HG02588 (cell line): ENCODE data around the gene PLIN3.
A peak's percentile ranks its signal among the peaks of the same experiment; 100 is the strongest.
"Not testable (repeated sequence)": the region's sequence is repeated elsewhere in the genome, so short reads cannot be mapped to it uniquely, and the experiment has no call there.

Experiments
- ATAC-seq: cut with Tn5 transposase; IDR thresholded peaks from one replicate; pipeline ENCODE4 v1.9.1; 2021; ENCODE audit warnings: mild to moderate bottlenecking, moderate library complexity; ENCODE audit not compliant: unreplicated experiment

PLIN3 gene, protein sequence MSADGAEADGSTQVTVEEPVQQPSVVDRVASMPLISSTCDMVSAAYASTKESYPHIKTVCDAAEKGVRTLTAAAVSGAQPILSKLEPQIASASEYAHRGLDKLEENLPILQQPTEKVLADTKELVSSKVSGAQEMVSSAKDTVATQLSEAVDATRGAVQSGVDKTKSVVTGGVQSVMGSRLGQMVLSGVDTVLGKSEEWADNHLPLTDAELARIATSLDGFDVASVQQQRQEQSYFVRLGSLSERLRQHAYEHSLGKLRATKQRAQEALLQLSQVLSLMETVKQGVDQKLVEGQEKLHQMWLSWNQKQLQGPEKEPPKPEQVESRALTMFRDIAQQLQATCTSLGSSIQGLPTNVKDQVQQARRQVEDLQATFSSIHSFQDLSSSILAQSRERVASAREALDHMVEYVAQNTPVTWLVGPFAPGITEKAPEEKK

DNA sequence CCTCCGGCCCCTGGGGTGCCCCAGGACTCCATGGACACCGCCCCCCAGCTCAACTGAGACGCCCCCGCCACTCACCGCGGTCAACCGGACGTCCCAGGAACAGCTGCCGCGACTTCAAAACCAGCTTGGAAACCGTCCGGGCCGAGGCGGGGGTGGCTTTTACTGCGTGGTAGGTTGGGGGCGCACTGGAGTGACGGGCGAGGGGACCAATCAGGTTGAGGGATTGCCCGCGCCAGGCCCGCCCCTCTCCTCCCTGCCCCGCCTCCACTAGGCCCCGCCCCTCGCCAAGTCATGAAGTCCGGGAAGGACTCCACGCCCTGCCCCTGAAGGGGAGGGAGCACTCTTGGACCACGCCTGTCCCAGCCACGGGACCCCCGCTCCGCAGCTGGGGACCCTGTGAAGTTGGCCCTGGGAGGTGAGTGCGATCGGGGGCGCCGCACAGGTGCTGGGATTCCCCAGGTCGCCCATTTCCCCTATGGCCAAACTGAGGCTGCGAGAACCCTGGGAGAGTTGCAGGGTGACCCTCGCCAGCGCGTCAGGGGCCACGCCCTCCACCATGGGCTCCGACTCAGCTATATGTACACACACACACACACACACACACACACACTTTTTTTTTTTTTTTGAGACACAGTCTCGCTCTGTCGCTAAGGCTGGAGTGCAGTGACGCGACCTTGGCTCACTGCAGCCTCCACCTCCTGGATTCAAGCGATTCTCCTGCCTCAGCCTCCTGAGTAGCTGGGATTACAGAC lies at the start of gene PLIN3:
TSS of gene PLIN3 (minus strand) at position 134 of the 752 bp plus-strand sequence. CDS start 6,273 bp downstream, outside the sequence.
- ATAC-seq, result peak; percentile 68

DNA sequence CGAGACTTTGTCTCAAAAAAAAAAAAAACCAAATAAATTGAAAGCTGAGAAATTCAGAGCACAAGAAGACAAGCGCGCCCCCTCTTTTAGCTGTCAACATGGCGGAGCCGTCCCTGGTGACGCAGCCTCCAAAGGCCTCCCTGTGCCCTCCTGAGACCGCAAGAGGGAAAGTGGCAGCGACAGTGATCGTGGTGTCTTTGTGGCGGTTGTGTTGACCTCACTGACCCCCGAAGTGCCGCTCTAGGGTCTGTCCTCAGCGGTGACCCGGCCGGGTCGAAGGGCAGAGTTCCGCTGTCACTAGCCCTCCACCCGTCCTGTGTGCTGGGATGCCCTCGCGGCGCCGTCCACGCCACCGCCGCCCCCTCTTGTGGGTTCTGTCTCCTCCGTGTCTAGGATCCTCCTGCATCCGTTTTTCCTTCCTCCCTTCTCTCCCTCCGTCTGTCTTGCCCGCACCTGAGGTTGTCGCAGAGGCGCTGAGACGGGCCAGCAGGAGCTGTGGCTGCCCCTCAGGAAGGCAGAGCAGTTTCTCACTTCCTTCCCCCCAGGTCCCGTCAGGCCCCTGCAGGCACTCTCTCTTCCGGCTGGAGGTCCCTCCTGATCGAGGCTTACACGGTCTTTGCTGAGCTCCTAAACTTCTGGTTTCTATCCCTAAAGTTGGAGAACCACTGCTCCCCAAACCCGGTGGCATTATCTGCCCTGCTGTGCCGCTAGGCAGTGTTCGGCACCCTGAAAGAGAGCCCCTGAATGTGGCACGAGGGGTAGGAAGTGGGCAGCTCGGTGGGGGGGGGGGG lies 49.0 kb upstream of the PLIN3 start:
- no peak for ATAC-seq

DNA sequence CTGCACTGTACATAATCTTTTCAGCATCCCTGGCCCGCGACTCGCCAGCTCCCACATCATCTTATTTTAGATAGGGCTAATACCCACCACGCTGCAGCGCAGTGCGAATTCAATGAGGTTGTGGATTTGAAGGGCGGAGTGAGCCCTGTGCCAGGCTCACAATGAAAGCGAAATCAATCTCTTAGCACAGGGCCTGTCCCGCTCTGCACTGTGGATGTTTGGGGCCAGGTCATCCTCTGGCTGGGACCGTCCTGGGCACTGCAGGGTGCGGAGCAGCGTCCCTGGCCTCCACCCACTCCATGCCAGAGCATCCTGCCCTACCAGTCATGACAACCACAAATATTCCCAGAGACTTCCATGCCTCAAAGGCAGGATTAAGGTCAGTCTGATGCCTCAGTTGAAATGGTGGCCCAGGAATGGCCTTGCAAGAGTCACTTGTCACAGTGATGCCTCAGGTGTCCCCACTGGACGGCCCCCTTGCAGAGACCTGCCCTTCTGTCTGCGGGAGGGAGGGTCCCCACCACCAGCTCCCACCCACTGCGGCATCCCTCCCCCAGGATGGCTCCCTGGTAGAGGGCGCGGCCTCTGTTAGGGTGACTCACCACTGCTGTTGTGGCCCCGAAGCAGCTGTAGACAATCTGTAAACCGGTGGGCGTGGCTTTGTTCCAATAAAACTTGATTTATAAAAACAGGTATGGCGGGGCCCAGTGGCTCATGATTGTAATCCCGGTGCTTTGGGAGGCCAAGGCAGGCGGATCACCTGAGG lies 47.5 kb upstream of the PLIN3 start:
- no peak for ATAC-seq

DNA sequence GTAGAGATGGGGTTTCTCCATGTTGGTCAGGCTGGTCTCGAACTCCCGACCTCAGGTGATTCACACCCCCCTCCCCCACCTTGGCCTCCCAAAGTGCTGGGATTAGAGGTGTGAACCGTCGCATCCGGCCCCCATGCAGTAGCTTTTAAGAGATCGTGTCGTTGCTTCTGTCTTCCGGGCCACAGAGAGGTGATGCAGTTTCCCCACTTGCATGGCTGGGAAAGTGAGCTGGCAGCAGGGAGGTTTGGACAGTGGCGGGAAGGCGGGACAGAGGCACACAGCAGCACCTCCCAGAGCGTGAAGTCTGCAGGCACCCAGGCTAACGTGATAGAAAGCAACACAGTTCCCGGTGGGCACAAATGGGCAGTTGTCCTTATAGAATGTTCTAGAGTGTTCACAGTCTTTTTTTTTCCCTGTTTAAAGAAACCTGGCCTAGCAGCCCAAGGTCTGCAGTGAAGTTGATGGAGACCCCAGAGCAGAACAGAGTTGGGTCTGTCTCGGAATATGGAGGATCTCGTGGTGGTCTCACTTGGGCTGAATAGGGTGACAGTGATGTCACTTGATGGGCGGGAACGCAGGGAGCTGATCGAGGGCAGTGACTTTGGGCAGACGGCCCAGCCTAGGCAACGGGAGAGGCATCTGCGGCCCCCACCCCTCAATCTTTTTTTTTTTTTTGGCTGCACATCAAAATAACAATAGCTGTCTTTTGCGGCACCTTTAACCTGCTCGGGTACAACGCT lies 46.7 kb upstream of the PLIN3 start:
- no peak for ATAC-seq

DNA sequence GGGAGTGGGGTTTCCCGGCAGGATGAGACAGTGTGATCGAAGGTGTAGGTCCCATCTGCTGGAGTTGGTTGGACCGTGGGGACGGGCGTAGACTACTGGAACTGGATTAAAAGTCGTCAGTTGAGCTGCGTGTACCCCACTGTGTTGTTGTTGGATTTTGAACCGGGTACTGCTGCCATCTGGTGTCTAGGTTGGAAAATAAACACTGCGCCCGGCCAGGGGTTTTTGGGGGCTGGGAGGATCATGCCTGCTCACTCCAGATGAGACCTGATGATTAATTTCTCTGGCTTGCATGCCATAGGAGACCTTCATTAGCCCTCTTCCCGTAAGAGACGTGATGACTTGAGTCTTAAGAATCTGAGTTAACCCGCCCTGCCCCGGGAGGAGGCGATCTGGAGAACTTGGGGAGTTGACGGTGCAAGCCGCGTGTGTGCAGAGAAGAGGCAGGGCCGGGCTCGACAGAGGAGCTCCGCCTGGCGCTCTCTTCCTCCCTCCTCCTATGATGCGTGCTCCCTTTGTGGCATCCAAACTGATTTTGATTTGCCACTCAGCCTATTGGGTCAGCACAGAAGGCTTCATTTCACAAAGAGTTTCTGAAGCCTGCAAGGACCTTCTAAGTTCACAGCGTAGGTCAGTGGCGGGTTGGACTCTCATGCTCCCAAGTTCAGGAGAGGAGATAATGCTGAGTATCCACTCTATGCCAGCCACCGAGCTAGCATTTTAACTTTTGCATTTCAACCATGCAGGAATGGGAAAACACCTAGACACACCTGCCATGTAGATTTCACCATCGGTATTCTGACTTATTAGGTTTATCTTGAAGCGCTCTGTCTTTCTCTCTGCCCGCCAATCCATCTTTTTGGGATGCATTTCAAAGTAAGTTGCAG lies 44.6 kb upstream of the PLIN3 start:
- ATAC-seq, result no peak

DNA sequence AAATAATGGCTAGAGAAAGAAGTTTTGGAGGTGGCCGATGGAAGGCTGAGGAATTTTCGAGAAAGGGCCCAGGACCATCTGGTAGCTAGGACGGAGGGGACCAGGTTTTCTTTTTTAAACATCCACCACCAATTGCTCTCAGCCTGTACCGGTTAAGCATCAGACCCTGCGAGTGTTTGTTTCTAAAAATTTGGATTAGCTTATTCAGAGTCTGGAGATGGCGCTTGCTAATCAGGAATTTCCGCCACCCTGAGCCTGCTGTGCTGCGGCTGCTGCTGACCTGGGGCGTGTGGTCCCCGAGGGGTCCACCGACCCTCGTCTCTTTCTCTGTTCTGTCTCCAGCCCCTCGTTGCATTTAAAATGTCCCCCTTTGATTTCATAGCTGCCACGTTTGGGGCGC lies 43.8 kb upstream of the PLIN3 start:
- ATAC-seq, result no peak

DNA sequence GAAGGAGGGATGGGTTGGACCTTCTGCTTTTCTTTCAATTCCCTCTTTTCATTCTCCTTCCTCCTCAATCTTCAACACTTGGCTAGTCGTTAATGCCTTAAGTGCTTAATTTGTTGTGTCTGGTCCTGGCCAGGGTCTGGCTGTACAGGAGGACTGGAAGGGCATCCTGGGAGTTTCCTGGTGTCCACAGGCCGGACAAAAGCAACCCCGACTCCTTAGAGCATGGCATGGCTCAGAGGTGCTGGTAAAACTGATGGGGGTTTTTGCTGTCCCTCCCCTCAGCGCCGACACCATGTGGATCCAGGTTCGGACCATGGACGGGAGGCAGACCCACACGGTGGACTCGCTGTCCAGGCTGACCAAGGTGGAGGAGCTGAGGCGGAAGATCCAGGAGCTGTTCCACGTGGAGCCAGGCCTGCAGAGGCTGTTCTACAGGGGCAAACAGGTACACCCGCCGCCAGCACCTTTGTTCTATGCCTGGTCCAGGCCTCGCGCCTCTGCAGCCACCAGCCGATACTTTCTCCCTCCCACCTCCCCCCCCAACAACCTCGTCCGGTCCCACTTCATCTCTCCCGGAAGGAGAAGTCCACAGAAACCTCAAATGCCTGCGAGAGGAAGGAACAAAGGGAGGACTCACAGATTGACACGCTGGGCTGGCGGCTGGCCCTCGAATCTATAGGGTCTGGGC lies 43.3 kb upstream of the PLIN3 start:
- ATAC-seq, result no peak

DNA sequence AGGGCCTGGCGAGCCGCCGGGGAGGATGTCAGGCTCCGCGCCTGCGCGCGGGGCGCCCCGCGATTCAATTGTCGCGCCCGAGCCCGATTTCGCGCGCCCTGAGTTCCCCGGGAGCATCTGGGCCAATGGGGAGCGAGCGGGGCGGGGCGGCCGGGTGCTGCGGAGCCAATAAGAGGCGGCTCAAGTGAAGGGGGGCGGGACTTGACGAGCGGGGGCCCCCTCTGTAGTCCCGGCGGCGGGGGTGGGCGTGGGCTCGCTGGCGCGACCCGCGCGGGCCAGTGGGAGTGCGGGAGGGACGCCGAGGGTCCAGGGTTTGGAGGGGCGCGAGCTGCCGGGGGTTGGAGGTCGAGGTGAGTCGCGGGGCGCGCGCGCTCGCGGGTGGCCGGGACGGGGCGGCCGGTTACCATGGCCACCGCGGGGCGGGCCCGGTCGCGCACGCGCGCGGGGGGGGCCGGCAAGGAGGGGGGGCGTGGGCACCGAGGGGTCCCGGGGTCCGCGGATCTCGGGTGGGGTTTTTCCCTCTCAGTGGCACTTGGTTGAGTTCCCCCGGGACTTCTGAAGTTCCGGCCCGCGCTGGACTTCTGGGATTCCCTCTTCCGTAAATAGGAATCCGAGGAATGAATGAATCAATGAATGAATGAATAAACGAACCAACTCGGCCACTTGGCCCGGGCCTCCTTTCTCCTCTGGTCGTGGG lies 42.6 kb upstream of the PLIN3 start:
- peak; percentile 73 for ATAC-seq

DNA sequence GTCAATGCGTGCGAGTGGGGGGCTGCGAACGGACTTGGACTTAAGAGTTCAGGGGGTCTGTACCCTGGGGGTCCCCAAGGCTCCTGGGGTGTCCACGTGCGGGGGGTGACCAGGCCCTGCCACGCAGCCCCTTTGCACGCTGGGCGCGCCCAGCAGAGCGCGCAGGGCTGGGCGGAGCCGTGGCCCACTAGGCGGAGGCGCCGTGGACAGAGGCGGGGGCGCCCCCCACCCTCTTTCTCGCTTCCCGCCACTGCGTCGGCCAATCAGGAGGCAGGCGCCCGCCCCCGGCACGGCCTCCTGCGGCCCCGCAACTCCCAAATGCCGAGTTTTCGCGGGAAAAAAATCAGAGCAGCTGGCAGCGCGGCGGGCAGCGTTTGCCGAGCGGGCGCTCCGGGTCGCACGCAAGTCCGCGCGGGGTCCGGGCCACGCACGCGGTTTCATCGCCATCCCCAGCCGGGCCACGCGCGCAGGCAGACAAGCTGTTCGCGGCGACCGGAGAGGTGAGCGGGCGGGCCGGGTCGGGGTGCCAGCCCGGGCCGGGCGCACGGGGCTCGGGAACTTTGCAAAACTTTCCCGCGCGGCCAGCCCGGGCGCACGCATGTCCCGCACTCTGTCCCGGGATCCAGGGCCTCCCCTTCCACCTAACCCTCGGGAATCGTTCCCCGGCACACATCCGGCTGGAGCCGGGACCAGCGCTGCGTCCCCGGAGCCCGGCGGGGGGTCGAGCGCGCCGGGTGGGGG lies 41.9 kb upstream of the PLIN3 start, which contains the start of gene UHRF1:
TSS of gene UHRF1 (plus strand) at position 346 of the 741 bp plus-strand sequence. CDS start 1,385 bp downstream, outside the sequence.
- peak; percentile 22 for ATAC-seq

DNA sequence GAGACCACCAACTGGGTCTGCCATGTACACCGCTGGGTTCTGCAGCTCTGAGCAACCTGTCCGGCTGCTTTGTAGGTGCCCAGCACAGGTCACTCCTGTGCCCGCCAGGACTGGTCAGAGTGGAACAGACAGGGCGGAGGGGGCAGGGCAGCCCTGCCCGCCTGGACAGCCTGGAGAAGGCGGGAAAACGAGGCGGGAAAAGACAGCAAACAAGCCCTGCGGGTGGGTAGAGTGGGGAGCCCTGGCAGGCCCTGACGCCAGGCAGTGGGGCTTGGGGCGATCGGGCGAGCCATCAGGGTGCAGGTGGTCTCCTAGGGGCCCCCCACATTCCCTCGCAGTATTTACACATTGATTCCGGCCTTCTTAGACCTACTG lies 41.3 kb upstream of the PLIN3 start:
- no peak for ATAC-seq

DNA sequence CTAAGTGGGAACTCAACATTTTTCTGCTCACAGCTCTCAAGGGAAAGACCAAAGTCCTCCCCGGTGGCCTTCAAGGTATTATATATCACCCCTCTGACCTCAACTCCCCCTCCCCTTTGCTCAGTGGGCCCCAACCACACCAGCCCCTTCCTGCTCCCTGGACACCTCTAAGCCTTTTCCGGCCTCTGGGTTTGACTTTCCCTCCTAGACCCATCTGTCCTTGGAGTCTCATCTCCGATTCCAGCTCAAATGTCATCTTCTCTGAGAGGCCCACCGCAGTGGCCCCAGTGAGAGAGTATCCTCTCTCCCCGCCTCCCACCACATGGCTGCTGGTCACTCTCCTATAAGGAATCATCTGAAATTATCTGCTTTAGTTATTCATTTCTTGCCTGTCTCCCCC lies 40.9 kb upstream of the PLIN3 start:
- ATAC-seq, result no peak

DNA sequence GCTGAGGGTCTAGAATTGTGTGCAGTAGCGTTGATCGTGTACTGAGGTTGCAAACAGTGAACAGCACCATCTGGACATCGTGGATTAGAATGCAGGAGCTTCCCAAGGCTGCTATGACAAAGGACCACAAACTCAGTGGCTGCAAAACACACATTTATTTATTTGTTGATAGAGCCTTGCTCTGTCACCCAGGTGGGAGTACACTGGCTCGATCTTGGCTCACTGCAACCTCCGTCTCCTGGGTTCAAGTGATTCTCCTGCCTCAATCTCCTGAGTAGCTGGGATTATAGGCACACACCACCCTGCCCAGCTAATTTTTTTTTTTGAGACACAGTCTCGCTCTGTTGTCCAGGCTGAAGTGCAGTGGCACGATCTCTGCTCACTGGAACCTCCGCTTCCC lies 39.5 kb upstream of the PLIN3 start:
- ATAC-seq, result no peak

DNA sequence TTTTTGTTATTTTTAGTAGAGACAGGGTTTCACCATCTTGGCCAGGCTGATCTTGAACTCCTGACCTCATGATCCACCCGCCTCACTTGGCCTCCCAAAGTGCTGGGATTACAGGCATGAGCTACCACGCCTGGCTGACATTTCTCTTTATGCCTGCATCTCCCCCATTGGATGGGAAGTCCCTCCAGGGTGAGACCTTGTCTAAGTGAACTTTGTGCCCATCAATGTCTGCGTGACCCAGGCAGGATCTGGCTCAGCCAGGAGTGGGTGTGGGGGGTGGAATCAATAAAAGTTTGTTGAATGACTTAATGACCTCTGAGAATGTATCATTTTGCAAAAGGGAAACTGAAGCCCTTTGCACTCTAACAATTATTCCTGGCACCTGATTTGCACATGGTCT lies 37.0 kb upstream of the PLIN3 start:
- ATAC-seq, result no peak

DNA sequence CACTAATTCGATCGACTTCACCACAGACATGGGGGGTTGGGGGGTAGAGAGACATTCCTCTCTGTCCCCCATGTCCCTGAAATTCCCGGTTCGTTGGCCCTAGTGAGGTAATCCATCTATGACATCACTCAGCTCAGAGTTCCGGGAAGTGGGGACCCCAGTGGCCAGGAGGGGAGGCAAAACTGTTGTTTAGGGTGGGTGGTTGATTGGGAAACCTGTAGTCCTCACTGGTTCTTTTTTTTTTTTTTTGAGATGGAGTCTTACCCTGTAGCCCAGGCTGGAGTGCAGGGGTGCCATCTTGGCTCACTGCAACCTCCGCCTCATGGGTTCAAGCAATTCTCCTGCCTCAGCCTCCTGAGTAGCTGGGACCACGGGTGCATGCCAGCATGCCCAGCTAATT lies 35.3 kb upstream of the PLIN3 start, which contains the start of gene ARRDC5:
TSS of gene ARRDC5 (minus strand) at position 101 of the 400 bp plus-strand sequence. CDS start at position 30, 71 bp downstream.
- no peak for ATAC-seq

DNA sequence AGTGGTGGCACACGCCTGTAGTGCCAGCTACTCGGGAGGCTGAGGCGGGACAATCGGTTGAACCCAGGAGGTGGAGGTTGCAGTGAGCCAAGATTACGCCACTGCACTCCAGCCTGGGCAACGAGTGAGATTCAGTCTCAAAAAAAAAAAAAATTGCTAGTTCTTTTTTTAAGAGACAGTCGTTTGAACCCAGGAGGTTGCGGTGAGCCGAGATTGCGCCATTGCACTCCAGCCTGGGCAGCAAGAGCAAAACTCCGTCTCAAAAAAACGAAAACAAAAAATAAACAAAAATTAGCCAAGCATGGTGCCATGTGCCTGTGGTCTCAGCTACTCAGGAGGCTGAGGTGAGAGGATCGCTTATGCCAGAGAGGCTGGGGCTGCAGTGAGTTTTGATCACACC lies 33.4 kb upstream of the PLIN3 start:
- not testable (repeated sequence) for ATAC-seq

DNA sequence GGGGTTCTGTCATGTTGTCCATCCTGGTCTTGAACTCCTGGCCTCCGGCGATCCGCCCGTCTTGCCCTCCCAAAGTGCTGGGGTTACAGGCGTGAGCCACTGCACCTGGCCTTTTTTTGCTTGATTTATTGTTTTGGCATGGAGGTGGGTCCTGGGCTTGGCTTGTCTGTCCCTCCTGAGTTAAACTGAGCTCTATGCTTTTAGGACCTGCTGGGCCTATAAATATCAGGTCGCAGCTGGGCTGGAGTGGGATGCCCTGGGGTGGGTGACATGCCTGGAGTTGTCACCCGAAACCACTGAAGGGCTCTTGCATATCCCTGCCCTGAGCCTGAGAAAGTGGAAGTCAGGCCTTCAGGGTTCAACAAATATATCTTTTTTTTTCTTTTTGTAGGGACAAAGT lies 29.7 kb upstream of the PLIN3 start:
- ATAC-seq, result no peak

DNA sequence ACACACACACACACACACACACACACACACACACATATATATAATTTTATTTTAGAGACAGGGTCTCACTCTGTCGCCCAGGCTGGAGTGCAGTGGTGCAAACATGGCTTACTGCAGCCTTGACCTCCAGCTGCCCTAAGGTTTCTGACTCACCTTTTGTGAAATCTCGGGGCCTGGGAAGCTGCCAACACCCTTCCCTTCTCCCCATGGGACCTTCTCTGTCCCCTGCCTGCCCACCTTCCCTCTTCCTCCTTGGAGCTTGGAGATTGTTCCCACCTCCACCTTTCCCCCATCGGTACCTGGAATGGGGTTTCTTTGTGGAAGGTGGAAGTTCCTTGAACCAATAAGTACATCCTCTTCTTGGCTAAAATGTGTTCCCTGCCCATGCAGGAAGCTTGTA lies 28.9 kb upstream of the PLIN3 start:
- no peak for ATAC-seq
